GM18507 (cell line): Measurements from ENCODE around the gene NRAP.

ENCODE experiments used
- DNase-seq: peaks from one replicate; pipeline ENCODE4 v3.0.0; 2011; ENCODE audit warnings: low read depth; ENCODE audit not compliant: insufficient read length; ENCODE audit errors: extremely low spot score
- FAIRE-seq: peaks from 2 replicates; lab custom pipeline; 2011; peaks lifted over from hg19 to GRCh38; lab: Jason Lieb, UNC

NRAP gene

GRCh38 chr10:113547426-113547825 is 116.4 kb downstream of the NRAP start:
- DNase-seq (no peak), FAIRE-seq (no peak)

- no peak for FAIRE-seq
- no peak for DNase-seq
Measured at GRCh38 chr10:113544392-113544791, 119.4 kb downstream of the NRAP start.

- FAIRE-seq: no peak
Measured at GRCh38 chr10:113543107-113543955, 120.5 kb downstream of the NRAP start.

GRCh38 chr10:113541549-113541927 is 122.3 kb downstream of the NRAP start:
- FAIRE-seq (no peak), DNase-seq (no peak)

More at GRCh38 chr10:113543107-113543955, 120.5 kb downstream of the NRAP start:
- DNase-seq: no peak

- FAIRE-seq (no peak), DNase-seq (no peak)
Measured at GRCh38 chr10:113540845-113541548, 122.8 kb downstream of the NRAP start.

- DNase-seq: no peak
- FAIRE-seq: no peak
Measured at GRCh38 chr10:113539789-113540188, 124.1 kb downstream of the NRAP start.
